HCT116 (cell line): Measurements from ENCODE around the gene ADAMTSL5.

Experiments used
- CTCF ChIP-seq, 3 experiments: fragments of 200-600 bp in 1 of 3; sonication (generic) in 1 of 3; IDR thresholded peaks in 2 of 3; conservative IDR thresholded peaks in 1 of 3; 2 replicates each; pipeline ENCODE4 v1.5.1; 2012 to 2017; ENCODE audit warnings: low read depth in 2 of 3, low read length in 2 of 3, antibody characterized with exemption in 1 of 3, borderline replicate concordance in 1 of 3, control low read depth in 1 of 3, mild to moderate bottlenecking in 1 of 3, mixed read lengths in 1 of 3, mixed run types in 1 of 3, moderate library complexity in 1 of 3; ENCODE audit not compliant: insufficient read depth in 1 of 3
- EZH2 ChIP-seq: fragments of 200-600 bp; sonication (generic); IDR thresholded peaks from 2 replicates; pipeline ENCODE4 v1.6.1; 2017; ENCODE audit warnings: antibody characterized with exemption, mixed run types
- POLR2A ChIP-seq: IDR thresholded peaks from 2 replicates; pipeline ENCODE4 v1.7.0; 2011; ENCODE audit warnings: borderline replicate concordance; ENCODE audit not compliant: insufficient read depth, insufficient read length; ENCODE audit errors: extremely low read depth
- RAD21 ChIP-seq: IDR thresholded peaks from 2 replicates; pipeline ENCODE4 v1.6.1; 2012; ENCODE audit warnings: low read depth, mild to moderate bottlenecking
- SIN3A ChIP-seq: IDR thresholded peaks from 2 replicates; pipeline ENCODE4 v1.6.1; 2012; ENCODE audit warnings: low read depth
- SP1 ChIP-seq: IDR thresholded peaks from 2 replicates; pipeline ENCODE4 v1.6.1; 2012; ENCODE audit warnings: low read depth
- YY1 ChIP-seq: IDR thresholded peaks from 2 replicates; pipeline ENCODE4 v1.6.1; 2011; ENCODE audit warnings: low read length, low read depth, moderate library complexity, mild to moderate bottlenecking; ENCODE audit not compliant: insufficient replicate concordance; ENCODE audit errors: extremely low read depth
- TF ChIP-seq, protein P1 (sequence below): IDR thresholded peaks from 2 replicates; pipeline ENCODE4 v1.6.1; 2012; ENCODE audit warnings: low read depth

GRCh38 chr19:1510807-1511206 lies 2.0 kb downstream of the ADAMTSL5 start:
- TF ChIP-seq CTCF (IDR thresholded peaks at IDR 0.05 in 2 of 3, conservative IDR thresholded peaks at IDR 0.05 in 1 of 3; ENCODE audit: borderline replicate concordance in 1 of 3, insufficient read depth in 1 of 3, low read depth in 2 of 3, low read length in 2 of 3) (no peak), SIN3A (no peak), POLR2A (no peak), EZH2 (no peak), YY1 (no peak), RAD21 (no peak), SP1 (no peak)
- TF ChIP-seq, protein P1, sequence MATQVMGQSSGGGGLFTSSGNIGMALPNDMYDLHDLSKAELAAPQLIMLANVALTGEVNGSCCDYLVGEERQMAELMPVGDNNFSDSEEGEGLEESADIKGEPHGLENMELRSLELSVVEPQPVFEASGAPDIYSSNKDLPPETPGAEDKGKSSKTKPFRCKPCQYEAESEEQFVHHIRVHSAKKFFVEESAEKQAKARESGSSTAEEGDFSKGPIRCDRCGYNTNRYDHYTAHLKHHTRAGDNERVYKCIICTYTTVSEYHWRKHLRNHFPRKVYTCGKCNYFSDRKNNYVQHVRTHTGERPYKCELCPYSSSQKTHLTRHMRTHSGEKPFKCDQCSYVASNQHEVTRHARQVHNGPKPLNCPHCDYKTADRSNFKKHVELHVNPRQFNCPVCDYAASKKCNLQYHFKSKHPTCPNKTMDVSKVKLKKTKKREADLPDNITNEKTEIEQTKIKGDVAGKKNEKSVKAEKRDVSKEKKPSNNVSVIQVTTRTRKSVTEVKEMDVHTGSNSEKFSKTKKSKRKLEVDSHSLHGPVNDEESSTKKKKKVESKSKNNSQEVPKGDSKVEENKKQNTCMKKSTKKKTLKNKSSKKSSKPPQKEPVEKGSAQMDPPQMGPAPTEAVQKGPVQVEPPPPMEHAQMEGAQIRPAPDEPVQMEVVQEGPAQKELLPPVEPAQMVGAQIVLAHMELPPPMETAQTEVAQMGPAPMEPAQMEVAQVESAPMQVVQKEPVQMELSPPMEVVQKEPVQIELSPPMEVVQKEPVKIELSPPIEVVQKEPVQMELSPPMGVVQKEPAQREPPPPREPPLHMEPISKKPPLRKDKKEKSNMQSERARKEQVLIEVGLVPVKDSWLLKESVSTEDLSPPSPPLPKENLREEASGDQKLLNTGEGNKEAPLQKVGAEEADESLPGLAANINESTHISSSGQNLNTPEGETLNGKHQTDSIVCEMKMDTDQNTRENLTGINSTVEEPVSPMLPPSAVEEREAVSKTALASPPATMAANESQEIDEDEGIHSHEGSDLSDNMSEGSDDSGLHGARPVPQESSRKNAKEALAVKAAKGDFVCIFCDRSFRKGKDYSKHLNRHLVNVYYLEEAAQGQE, result no peak
